ENCODE results near the gene FBXL16. TPM values are rescaled to one million over a fixed set of nuclear protein-coding genes. Genes with fewer than 3 reads are reported as not detected.
A peak's percentile ranks its signal among the peaks of the same experiment; 100 is the strongest.

Gene FBXL16, protein sequence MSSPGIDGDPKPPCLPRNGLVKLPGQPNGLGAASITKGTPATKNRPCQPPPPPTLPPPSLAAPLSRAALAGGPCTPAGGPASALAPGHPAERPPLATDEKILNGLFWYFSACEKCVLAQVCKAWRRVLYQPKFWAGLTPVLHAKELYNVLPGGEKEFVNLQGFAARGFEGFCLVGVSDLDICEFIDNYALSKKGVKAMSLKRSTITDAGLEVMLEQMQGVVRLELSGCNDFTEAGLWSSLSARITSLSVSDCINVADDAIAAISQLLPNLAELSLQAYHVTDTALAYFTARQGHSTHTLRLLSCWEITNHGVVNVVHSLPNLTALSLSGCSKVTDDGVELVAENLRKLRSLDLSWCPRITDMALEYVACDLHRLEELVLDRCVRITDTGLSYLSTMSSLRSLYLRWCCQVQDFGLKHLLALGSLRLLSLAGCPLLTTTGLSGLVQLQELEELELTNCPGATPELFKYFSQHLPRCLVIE
- 1.6 and 5.3 TPM in 2 replicates for total RNA-seq (2011; cell fraction: chromatin; rRNA removed; ENCODE audit: low replicate concordance)
- 3.7 and 4.2 TPM in 2 replicates for total RNA-seq (2011; cell fraction: nucleolus; rRNA removed)
- total RNA-seq (2011; cell fraction: nucleoplasm; rRNA removed), result 2.3 and 2.7 TPM in 2 replicates
- 2.2 and 2.7 TPM in 2 replicates for total RNA-seq (2014; rRNA removed)
- 0.54 and 1.4 TPM in 2 replicates for total RNA-seq (2014; rRNA removed; fragmentation: Illumina TruSeq; extraction: Trizol)
- total RNA-seq (2015; rRNA removed; fragmentation: Illumina TruSeq; extraction: Trizol), result 0.41 and 0.47 TPM in 2 replicates
- 6.0 and 8.2 TPM in 2 replicates for total RNA-seq (2021)
- polyA plus RNA-seq (2011; rRNA removed), result 1.7 and 3.0 TPM in 2 replicates
- 2.6 and 10.1 TPM in 2 replicates for polyA plus RNA-seq (2011; cell fraction: cytosol; rRNA removed)
- polyA plus RNA-seq (2011; cell fraction: nucleus; rRNA removed), result 5.0 and 9.1 TPM in 2 replicates
- polyA plus RNA-seq (2012), result 5.3 and 7.9 TPM in 2 replicates
- polyA plus RNA-seq (2014; fragmentation: Illumina TruSeq; extraction: Trizol), result 1.9 and 25.4 TPM in 2 replicates
- under 1 TPM; 0.21 to 0.37 TPM for polyA plus RNA-seq (2014; fragmentation: Nextera tagmentation; extraction: Ambion mirVana)
- 3.1 and 3.3 TPM in 2 replicates for polyA plus RNA-seq (2014; rRNA removed)
- polyA minus RNA-seq (2011; rRNA and poly(A)+ RNA removed), result 0.57 and 0.63 TPM in 2 replicates
- polyA minus RNA-seq (2011; cell fraction: cytosol; rRNA and poly(A)+ RNA removed), result 3.6 and 6.4 TPM in 2 replicates
- polyA minus RNA-seq (2011; cell fraction: nucleus; rRNA and poly(A)+ RNA removed), result 1.5 and 2.0 TPM in 2 replicates
- Bru-seq, nascent RNA, result percentile 39 among the genes with signal in this experiment
- percentile 29 among the genes with signal in this experiment for BruChase-seq, experiment 1, labeled RNA remaining after a 2-hour chase
- percentile 29 among the genes with signal in this experiment for BruChase-seq, experiment 2, labeled RNA remaining after a 6-hour chase
- long read RNA-seq, experiment 1, partial matches to known transcripts, result 22 of 24 reads
- long read RNA-seq, experiment 1, other reads (novel, unspliced or antisense), result 1 of 24 reads
- long read RNA-seq, experiment 2, partial matches to known transcripts, result 0 of 6 reads
- long read RNA-seq, experiment 2, other reads (novel, unspliced or antisense), result 5 of 6 reads
- long read RNA-seq, experiment 3, partial matches to known transcripts, result 2 of 2 reads
- long read RNA-seq, experiment 3, other reads (novel, unspliced or antisense), result 0 of 2 reads

DNA sequence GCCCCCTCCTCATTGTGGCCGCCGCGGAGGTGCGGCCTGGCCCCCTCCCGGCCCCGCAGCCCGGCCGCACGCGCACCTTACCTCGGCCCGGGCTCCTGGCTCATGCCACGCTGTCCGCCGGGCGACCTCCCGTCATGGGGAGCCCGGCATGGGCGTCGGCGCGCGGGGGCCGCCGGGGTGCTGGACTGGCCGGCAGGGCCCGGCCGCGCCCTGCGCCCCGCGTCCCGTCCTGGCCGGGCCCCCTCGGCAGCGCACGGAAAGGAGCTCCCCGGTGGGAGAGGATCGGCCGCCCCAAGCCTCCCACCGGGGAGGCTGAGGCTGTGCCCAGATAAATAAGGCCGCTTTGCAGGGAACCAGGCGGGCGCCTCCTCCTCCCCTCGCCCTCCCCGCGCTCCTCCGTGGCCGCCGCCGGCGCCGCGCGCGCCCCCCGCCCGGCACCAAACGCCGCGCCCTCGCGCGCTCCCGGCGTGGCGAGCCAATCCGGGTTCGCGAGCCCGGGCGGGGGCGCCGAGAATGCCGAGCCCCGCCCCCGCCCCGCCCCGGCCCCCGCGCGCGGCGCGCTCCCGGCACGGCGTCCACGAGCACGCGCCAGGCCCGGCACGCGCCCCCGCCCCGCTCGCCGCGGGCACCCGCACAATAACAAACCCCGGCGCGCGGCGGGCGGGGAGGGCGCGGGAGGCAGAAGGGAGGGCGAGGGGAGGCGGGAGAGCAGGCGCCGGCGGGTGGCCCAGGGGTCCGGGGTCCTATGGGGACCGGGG lies at the start of gene FBXL16:
TSS of gene FBXL16 (minus strand) at position 371 of the 758 bp plus-strand sequence. CDS start 8,396 bp downstream, outside the sequence.
- CTCF ChIA-PET (ENCODE audit: low intra/inter-chr PET ratio), result no interaction called here
- Histone ChIP-seq H3K9me1 (ENCODE audit: control insufficient read depth, insufficient read depth, low read length) (peaks cover 6% of the 10 kb centered on the region), H3K4me3 (peak within 1 kb of the TSS; percentile 34; the same call in 1 of the 2 replicates), H3K4me2 (ENCODE audit: insufficient read depth, low read length) (peak within 1 kb of the TSS; percentile 46; the same call in 1 of the 2 replicates), H2AFZ (ENCODE audit: low read depth, low read length) (no peak within 1 kb of the TSS), H3K36me3 (ENCODE audit: control insufficient read depth, insufficient read depth, low read length) (no peaks in the 10 kb centered on the region), H3K27me3 (ENCODE audit: control insufficient read depth in 2 of 2, insufficient read depth in 2 of 2, low read length in 2 of 2) (peaks cover 8 to 50% of the 10 kb centered on the region in 2 experiments; a peak in 4 of 5 replicates), H3K9ac (ENCODE audit: insufficient read depth in 1 of 2, low read depth in 2 of 2, low read length in 2 of 2) (peak within 1 kb of the TSS in 1 of 2 experiments; percentile 74; a peak in 2 of 4 replicates), H3K79me2 (ENCODE audit: control insufficient read depth, insufficient read depth, low read length) (no peaks in the 10 kb centered on the region), H3K9me3 (replicated peaks; ENCODE audit: control insufficient read depth, insufficient read depth, low read depth, low read length) (no peaks in the 10 kb centered on the region), H4K20me1 (replicated peaks; ENCODE audit: control insufficient read depth, insufficient read depth, low read length) (peaks cover 41% of the 10 kb centered on the region), H3K27ac (ENCODE audit: extremely low read depth, low read depth, low read length) (no peak within 1 kb of the TSS), H3K4me1 (replicated peaks in 1 of 2; ENCODE audit: control insufficient read depth in 2 of 2, insufficient read depth in 2 of 2, low read length in 2 of 2) (peaks cover 0 to 65% of the 10 kb centered on the region in 2 experiments; a peak in 3 of 5 replicates)
- WGBS (ENCODE audit: insufficient coverage, low coverage, missing lambda C conversion rate), result 1% methylated on average over 25 of the region's 115 CpGs
- intact Hi-C loops (cut with micrococcal nuclease), result no loop called here
- no peak for FAIRE-seq
- in situ Hi-C loops (cut with MboI), result no loop called here
- BruUV-seq (replicated peaks), result no TSS peak
- peak; percentile 76 to 95 (median 93) for DNase-seq (ENCODE audit: extremely low read depth in 1 of 4, low spot score in 3 of 4)
- ATAC-seq, result peak; percentile 15; the same call in 1 of the 3 replicates
- POLR2A ChIA-PET, result interaction anchor here (1.0 kb wide), 1 partner anchor 13 kb away, joined by 3 read pairs; no protein-coding TSS in a partner anchor
- TF ChIP-seq PHF8 (IDR thresholded peaks at IDR 0.05; ENCODE audit: borderline replicate concordance, low read length) (peak; percentile 32; the same call in 1 of the 2 replicates), RB1 (IDR thresholded peaks at IDR 0.05; ENCODE audit: low read depth) (0 out of 2 replicates have a peak, but pooled peaks have one; percentile 38), BRF1 (IDR thresholded peaks at IDR 0.05; ENCODE audit: borderline replicate concordance, extremely low read depth, insufficient read length) (no peak), ZBTB7A (IDR thresholded peaks at IDR 0.05; ENCODE audit: borderline replicate concordance, control insufficient read depth, low read depth, low read length) (peak; percentile 6; the same call in 1 of the 2 replicates), ZNF766 (CRISPR knock-in tag; conservative IDR thresholded peaks at IDR 0.05) (0 out of 2 replicates have a peak, but pooled peaks have one; percentile 39), ZNF445 (CRISPR knock-in tag; IDR thresholded peaks at IDR 0.05; ENCODE audit: low read depth) (no peak), CXXC5 (CRISPR knock-in tag; IDR thresholded peaks at IDR 0.05) (peak; percentile 46; the same call in 1 of the 2 replicates), ZNF263 (CRISPR knock-in tag; IDR thresholded peaks at IDR 0.05; ENCODE audit: borderline replicate concordance) (no peak)
- TF ChIP-seq, protein P1, sequence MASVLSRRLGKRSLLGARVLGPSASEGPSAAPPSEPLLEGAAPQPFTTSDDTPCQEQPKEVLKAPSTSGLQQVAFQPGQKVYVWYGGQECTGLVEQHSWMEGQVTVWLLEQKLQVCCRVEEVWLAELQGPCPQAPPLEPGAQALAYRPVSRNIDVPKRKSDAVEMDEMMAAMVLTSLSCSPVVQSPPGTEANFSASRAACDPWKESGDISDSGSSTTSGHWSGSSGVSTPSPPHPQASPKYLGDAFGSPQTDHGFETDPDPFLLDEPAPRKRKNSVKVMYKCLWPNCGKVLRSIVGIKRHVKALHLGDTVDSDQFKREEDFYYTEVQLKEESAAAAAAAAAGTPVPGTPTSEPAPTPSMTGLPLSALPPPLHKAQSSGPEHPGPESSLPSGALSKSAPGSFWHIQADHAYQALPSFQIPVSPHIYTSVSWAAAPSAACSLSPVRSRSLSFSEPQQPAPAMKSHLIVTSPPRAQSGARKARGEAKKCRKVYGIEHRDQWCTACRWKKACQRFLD (CRISPR knock-in tag; IDR thresholded peaks at IDR 0.05), result no peak
- TF ChIP-seq, protein P2, sequence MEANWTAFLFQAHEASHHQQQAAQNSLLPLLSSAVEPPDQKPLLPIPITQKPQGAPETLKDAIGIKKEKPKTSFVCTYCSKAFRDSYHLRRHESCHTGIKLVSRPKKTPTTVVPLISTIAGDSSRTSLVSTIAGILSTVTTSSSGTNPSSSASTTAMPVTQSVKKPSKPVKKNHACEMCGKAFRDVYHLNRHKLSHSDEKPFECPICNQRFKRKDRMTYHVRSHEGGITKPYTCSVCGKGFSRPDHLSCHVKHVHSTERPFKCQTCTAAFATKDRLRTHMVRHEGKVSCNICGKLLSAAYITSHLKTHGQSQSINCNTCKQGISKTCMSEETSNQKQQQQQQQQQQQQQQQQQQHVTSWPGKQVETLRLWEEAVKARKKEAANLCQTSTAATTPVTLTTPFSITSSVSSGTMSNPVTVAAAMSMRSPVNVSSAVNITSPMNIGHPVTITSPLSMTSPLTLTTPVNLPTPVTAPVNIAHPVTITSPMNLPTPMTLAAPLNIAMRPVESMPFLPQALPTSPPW (CRISPR knock-in tag; IDR thresholded peaks at IDR 0.05), result peak; percentile 47

All from K562 (cell line).